ENCODE measurements around the gene TSPEAR. TPM values are rescaled to one million over a fixed set of nuclear protein-coding genes. Genes with fewer than 3 reads are reported as not detected.

Gene TSPEAR
- total and polyA plus RNA-seq, 12 donors = under 0.01 to 3.4 (median 1.0) TPM; not detected in 3

GRCh38 chr21:44720170-44720569, 8.8 kb upstream of the TSPEAR start:
- H3K4me3 ChIP-seq = no peak overlapping the region
- intact Hi-C loops (cut with DNase I) = no loop called here
- H3K27ac ChIP-seq = no peak overlapping the region
- TF ChIP-seq, protein P1, sequence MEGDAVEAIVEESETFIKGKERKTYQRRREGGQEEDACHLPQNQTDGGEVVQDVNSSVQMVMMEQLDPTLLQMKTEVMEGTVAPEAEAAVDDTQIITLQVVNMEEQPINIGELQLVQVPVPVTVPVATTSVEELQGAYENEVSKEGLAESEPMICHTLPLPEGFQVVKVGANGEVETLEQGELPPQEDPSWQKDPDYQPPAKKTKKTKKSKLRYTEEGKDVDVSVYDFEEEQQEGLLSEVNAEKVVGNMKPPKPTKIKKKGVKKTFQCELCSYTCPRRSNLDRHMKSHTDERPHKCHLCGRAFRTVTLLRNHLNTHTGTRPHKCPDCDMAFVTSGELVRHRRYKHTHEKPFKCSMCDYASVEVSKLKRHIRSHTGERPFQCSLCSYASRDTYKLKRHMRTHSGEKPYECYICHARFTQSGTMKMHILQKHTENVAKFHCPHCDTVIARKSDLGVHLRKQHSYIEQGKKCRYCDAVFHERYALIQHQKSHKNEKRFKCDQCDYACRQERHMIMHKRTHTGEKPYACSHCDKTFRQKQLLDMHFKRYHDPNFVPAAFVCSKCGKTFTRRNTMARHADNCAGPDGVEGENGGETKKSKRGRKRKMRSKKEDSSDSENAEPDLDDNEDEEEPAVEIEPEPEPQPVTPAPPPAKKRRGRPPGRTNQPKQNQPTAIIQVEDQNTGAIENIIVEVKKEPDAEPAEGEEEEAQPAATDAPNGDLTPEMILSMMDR (IDR thresholded peaks at IDR 0.05) = no peak
- no peaks in the 10 kb centered on the region for H3K9me3 ChIP-seq
- H3K27me3 ChIP-seq = peaks cover 0 to 86% (median 42%) of the 10 kb centered on the region in 7 donors
- 54 to 60% methylated on average over 2 of the region's 2 CpGs for whole genome bisulfite sequencing, 2 donors
- peaks cover 0 to 9% (median 0%) of the 10 kb centered on the region in 9 donors for H3K4me1 ChIP-seq
- H3K36me3 ChIP-seq = no peaks in the 10 kb centered on the region
- DNase-seq = no peak
- ATAC-seq = peak in 3 of 8 donors; percentile 64 to 82 (median 75)

- intact Hi-C loops (cut with DNase I) = no loop called here
- Histone ChIP-seq H3K27ac (no peak overlapping the region), H3K36me3 (no peaks in the 10 kb centered on the region), H3K9me3 (no peaks in the 10 kb centered on the region), H3K4me3 (no peak overlapping the region), H3K4me1 (peaks cover 0 to 6% (median 0%) of the 10 kb centered on the region in 9 donors), H3K27me3 (peaks cover 0 to 86% (median 44%) of the 10 kb centered on the region in 7 donors)
- no peak for ATAC-seq
- 58 to 71% methylated on average over 6 of the region's 6 CpGs for whole genome bisulfite sequencing, 2 donors
- TF ChIP-seq, protein P1 (IDR thresholded peaks at IDR 0.05) = no peak
- DNase-seq = no peak
Observed at GRCh38 chr21:44718571-44718970, 7.2 kb upstream of the TSPEAR start.

DNA sequence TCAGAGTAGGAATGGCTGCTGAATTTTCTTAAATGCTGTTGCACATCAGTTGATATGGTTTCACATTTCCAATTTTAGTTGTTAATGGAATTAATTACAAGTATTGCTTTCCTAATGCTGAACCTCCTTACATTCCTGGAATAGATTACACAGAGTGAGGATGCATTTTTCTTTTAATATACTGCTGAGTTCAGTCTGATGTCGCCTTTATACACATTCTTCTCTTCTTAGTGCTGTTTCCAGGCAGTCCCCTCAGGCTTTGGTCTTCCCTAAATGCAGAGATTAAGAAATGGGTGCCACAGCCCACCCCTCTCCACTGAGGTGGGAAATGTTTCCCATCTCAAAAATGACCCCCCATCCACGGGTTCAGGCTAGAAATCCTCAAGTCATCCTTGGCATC, 6.7 kb upstream of the TSPEAR start:
- H3K36me3 ChIP-seq = no peaks in the 10 kb centered on the region
- H3K9me3 ChIP-seq = no peaks in the 10 kb centered on the region
- no peak overlapping the region for H3K27ac ChIP-seq
- 40 to 54% methylated on average over 2 of the region's 2 CpGs for WGBS, 2 donors
- TF ChIP-seq, protein P1 (IDR thresholded peaks at IDR 0.05) = no peak
- intact Hi-C loops (cut with DNase I) = no loop called here
- peaks cover 0 to under 1% (median 0%) of the 10 kb centered on the region in 9 donors for H3K4me1 ChIP-seq
- peaks cover 0 to 86% (median 44%) of the 10 kb centered on the region in 7 donors for H3K27me3 ChIP-seq
- DNase-seq (no peak), ATAC-seq (no peak)
- no peak overlapping the region for H3K4me3 ChIP-seq

DNA sequence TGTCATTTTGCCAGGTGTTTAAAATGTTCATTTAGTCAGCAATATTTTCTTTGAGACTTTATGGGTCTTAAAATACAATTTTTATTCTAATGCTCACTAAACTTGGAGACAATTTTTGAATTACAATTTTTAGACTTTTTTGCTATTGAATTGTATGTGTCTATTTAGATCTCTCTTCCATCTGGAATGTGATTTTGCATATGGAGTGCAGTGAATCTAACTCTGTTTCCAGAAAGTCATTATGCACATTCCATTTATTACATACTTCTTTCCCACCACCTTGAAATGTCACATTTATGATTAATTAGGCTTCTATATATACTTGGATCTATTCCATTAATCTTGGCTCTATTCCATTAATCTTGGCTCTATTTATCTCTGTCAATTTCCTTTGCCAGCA, 5.6 kb upstream of the TSPEAR start:
- TF ChIP-seq, protein P1 (IDR thresholded peaks at IDR 0.05) = no peak
- H3K36me3 ChIP-seq = no peaks in the 10 kb centered on the region
- no peaks in the 10 kb centered on the region for H3K9me3 ChIP-seq
- no peaks in the 10 kb centered on the region for H3K4me1 ChIP-seq
- no peak overlapping the region for H3K4me3 ChIP-seq
- H3K27me3 ChIP-seq = peaks cover 0 to 86% (median 44%) of the 10 kb centered on the region in 7 donors
- ATAC-seq = no peak
- H3K27ac ChIP-seq = no peak overlapping the region
- no peak for DNase-seq
- intact Hi-C loops (cut with DNase I) = no loop called here
